Epithelial cell of esophagus (primary cell): Measurements from ENCODE around the gene PPIF.

Experiments used
- DNase-seq: peaks from one replicate; pipeline ENCODE4 v3.0.0; 2010; ENCODE audit warnings: low read depth
- H3K4me3 ChIP-seq: 2 replicates; pipeline ENCODE4 v1.5.1; 2011; ENCODE audit warnings: mild to moderate bottlenecking, low read length, control low read depth
- CTCF ChIP-seq: IDR thresholded peaks from 2 replicates; pipeline ENCODE4 v1.5.1; 2011; ENCODE audit warnings: low read depth, mild to moderate bottlenecking, low read length, control low read depth, inconsistent platforms; ENCODE audit not compliant: insufficient read depth; ENCODE audit errors: missing control alignments

The PPIF gene

DNA sequence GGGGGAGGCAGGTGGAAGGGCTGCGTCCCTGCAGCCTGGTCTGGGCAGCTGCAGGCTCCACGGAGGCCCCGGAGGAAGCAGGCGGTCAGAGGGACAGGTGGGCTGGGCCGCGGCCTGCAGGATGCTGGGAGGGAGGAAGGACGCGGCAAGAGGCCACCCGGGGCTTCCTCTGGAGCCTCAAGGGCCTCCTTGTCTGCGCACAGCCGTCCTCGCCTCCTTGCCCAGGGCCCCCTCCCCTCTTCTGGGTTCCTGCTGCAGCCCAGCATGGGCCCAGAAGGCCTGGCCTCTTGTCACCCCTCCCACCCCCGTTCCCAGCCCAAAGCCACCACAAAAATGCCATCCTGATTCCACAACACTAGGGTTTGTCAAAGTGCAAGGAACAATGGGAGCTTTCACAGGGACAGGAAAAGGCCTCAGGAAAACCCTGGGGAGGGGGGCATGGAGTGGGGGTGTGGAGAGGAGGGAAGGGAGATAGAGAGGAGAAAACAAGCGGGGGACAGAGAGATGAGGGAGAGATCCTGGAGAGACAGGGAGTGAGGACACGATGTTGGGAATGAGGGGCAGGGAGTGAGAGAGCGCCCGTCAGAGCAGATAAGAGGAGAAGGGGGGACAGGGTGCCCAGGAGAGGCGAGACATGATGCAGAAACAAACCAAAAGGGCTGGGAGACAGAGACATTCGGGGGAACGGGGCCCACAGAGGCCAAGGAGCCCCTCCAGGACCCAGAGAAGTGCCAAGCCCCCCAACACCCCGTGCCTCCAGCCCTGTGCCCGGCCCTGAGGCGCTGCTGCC is 56.4 kb downstream of the PPIF start:
- no peak overlapping the region for H3K4me3 ChIP-seq
- no peak for TF ChIP-seq CTCF
- DNase-seq: no peak

DNA sequence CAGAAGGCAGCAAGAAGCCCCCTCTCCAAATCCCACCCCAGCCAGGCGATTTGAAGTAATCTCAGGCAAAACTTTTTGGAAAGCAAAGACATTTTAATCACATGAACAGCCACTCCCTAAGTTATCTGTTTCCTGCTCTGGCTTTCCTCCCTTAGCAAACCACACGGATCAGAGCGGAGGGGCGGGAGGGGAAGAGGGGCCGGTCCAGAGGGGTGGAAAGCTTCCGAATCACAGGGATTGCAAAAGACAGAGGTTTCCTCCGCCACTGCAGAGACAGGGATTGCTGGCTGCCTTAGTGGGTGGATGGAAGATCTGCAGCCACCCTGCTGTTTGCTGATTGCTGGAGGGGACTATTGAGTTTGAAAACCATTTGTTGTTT is 57.0 kb downstream of the PPIF start:
- DNase-seq: no peak
- no peak for TF ChIP-seq CTCF
- no peak overlapping the region for H3K4me3 ChIP-seq

- H3K4me3 ChIP-seq: no peak overlapping the region
- no peak for DNase-seq
- no peak for TF ChIP-seq CTCF
These were observed 57.4 kb downstream of the PPIF start for GRCh38 chr10:79404690-79405131.
